GOT3 (cell line): ENCODE data around the gene ZBTB17.
"Not testable (repeated sequence)": the region's sequence is repeated elsewhere in the genome, so short reads cannot be mapped to it uniquely, and the experiment has no call there.

ENCODE experiments used
- DNase-seq: peaks from one replicate; lab custom pipeline; 2025; ENCODE audit warnings: mixed read lengths; lab: John Stamatoyannopoulos, UW

ZBTB17 gene

DNA sequence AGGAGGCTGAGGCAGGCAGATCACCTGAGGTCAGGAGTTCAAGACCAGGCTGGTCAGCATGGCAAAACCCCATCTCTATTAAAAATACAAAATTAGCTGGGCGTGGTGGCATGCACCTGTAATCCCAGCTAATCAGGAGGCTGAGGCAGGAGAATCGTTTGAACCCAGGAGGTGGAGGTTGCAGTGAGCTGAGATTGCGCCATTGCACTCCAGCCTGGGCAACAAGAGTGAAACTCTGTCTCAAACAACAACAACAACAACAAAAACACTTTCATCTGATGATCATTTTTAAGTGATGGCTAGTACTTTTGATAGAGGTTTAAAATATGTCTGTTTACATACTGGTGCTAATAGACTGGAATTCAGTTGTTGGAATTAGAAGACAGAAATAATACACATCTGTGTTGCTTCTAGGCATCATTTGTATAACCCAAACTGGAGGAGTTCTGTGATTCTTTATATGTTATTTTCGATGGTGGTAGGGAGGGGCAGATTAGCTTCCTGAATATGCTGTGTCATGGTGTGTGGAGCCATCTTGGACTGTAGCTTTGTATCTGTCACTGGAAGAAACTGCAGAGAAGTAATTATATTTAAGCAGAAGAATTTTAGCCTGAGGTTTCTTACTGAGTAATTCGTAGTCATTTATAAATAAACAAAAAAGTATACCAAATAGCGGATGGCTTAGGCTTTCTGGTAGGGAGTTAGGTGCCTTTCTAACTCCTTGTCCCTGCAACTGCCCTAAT, 82.9 kb downstream of the ZBTB17 start:
- DNase-seq, result not testable (repeated sequence)
